HG03097 (cell line): Measurements from ENCODE around the gene SLC9B2.

ENCODE experiments used
- ATAC-seq: cut with Tn5 transposase; IDR thresholded peaks from one replicate; pipeline ENCODE4 v1.9.1; 2021; ENCODE audit not compliant: unreplicated experiment, low FRiP score

Gene SLC9B2

GRCh38 chr4:103076747-103077347 is at the start of gene SLC9B2:
TSS of gene SLC9B2 (minus strand) at chr4:103076761. CDS start at chr4:103067550, 9,211 bp downstream.
- peak; percentile 29 for ATAC-seq

- ATAC-seq = no peak
Observed at GRCh38 chr4:103126126-103126525, 49.6 kb upstream of the SLC9B2 start.

GRCh38 chr4:103123114-103123513 is 46.6 kb upstream of the SLC9B2 start:
- ATAC-seq = no peak

GRCh38 chr4:103118166-103118565 is 41.6 kb upstream of the SLC9B2 start:
- ATAC-seq = no peak

GRCh38 chr4:103111598-103111997 is 35.0 kb upstream of the SLC9B2 start:
- no peak for ATAC-seq

GRCh38 chr4:103108542-103108941 is 32.0 kb upstream of the SLC9B2 start:
- ATAC-seq = no peak

- ATAC-seq = no peak
Observed at GRCh38 chr4:103105558-103106356, 29.2 kb upstream of the SLC9B2 start.

GRCh38 chr4:103104886-103105285 is 28.3 kb upstream of the SLC9B2 start:
- ATAC-seq = no peak

GRCh38 chr4:103100691-103101090 is 24.1 kb upstream of the SLC9B2 start:
- no peak for ATAC-seq

- ATAC-seq = peak; percentile 93
Observed at GRCh38 chr4:103099691-103100392, 23.3 kb upstream of the SLC9B2 start, which contains the start of gene BDH2. TSS of gene BDH2 (minus strand) at chr4:103099834. CDS start at chr4:103096254, 3,580 bp downstream.

- ATAC-seq = no peak
Observed at GRCh38 chr4:103098756-103099440, 22.3 kb upstream of the SLC9B2 start.

GRCh38 chr4:103098341-103098740 is 21.8 kb upstream of the SLC9B2 start:
- no peak for ATAC-seq

GRCh38 chr4:103097112-103097511 is 20.6 kb upstream of the SLC9B2 start:
- no peak for ATAC-seq

GRCh38 chr4:103095080-103095479 is 18.5 kb upstream of the SLC9B2 start:
- no peak for ATAC-seq

- ATAC-seq = no peak
Observed at GRCh38 chr4:103092245-103092644, 15.7 kb upstream of the SLC9B2 start.

- peak; percentile 56 for ATAC-seq
Observed at GRCh38 chr4:103091601-103092223, 15.2 kb upstream of the SLC9B2 start.

GRCh38 chr4:103089481-103089880 is 12.9 kb upstream of the SLC9B2 start:
- ATAC-seq = no peak

GRCh38 chr4:103086551-103086950 is 10.0 kb upstream of the SLC9B2 start:
- no peak for ATAC-seq

- ATAC-seq = no peak
Observed at GRCh38 chr4:103085555-103086196, 9.1 kb upstream of the SLC9B2 start.

GRCh38 chr4:103079621-103080020 is 3.1 kb upstream of the SLC9B2 start:
- ATAC-seq = no peak
